COR-L47 (cell line): ENCODE data around the gene LRTM2.

Source experiments
- DNase-seq: peaks from one replicate; lab custom pipeline; 2025; lab: John Stamatoyannopoulos, UW

The LRTM2 gene

DNA sequence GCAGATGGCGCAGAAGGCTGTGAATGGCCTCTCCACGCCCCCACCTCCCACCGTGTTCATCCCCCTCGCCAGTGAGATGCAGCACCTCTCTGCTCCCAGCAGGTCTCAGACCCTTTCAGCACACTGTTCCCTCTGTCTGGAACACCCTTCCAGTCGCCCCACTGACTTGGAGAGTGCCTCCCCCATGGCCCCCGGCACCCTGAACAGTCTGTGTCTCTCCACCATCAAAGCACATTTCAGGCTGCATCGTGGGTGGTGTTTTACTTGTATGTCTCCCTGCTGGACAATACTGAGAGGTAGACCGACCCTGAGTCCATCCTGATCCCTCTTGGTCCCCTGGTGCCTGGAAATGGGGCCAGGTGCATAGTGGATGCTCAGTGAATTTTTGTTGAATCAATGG lies 63.1 kb downstream of the LRTM2 start:
- no peak for DNase-seq

DNA sequence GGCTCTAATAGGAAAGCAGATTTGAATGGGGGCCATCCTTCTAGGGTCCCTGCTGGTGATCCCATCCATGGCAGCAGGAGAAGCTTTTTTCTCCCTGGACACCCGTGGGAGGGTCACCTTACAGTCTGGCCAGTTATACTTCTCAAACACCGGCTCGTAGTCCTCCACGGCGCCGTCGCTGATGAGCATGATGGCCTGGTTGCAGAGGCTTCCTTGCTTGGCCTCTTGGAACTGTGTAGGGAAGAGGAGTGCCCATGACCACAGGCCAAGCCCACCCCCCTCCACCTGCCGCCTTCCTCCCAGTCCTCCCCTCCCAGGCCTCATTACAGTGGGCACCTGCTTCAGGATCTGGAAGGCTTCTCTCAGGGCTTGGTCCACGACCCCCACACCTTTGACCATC lies 64.3 kb downstream of the LRTM2 start:
- no peak for DNase-seq

DNA sequence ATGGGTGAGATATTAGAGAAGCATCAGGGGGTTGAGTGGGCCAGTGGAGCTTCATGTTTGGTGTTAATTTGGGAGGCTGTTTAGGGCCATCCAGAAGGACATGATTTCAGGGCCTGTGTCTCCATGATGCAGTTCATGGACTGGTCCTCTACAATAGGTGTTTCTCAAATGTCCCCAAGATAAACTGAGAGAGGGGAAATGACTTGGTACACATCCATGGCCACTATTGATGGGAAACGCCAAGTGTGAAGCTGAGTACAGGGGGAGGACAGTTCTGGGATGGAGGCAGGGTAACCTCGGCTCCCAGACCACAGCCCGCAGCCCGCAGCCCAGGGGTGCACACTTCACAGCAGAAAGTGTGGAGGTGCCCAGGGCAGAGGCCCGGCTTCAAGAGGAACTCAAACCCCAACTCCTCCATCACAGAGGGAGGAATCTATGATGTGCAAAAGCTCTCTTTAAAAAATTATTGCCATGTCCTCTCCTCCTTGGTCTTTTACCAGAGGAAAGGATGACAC lies 64.8 kb downstream of the LRTM2 start:
- no peak for DNase-seq

DNA sequence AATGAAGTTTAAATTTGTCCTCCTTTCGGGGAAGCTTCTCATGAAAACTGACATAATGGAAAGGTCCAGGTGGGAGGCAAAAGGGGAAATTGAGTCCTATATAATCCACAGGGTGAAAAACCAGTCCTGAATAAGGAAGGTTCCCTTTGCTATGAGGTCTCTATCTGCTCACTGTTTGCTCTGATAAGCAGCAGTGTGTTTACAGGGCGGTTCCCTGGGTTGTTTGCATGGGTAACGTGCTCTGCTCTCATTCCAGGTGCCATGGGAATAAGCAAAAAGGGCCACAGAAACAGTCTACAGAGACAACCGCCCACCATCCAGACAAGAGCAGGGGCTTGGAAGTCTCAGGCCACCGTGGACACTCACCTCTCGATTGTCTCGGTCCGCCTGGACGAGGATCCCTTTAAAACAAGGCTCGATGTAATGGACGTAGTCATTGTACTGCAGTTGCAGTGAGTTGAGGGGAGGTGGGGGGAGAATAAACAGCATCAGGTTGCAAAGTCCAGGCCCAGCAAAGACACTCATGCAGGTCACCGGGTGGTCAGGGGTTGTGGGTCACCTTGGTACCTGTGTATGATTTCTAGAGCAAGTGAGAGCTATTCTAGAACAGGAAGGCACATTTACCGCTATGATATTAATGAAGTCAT lies 65.4 kb downstream of the LRTM2 start:
- DNase-seq = no peak
